ENCODE measurements around the gene RSPO4. TPM values are rescaled to one million over a fixed set of nuclear protein-coding genes. Genes with fewer than 3 reads are reported as not detected.

RSPO4 gene
- total and polyA plus RNA-seq, 2 of the 8 experiments (the other 6 are each of a cell fraction or from before 2014, with no cell fraction given), result 3.4 to 6.4 TPM

DNA sequence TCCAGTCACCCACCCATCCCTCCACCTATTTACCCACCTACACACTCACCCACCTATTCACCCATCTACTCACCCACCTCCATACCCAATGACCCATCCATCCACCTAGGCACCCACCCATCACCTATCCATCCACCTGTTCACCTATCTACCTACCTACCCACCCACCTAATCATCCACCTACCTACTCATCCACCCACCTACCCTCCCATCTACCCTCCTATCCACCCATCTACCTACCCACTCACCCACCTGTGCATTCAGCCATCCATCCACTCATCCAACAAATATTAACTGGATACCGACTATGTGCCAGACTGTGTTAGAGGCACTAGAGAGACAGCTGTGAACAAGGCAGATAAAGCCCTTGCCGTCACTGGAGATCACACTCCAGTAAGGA is 40.3 kb downstream of the RSPO4 start:
- CTCF ChIA-PET (ENCODE audit: partially characterized antibody), result interaction anchor here (0.6 to 2.8 kb wide), 7 partner anchors 11 to 143 kb away, joined by 3 to 13 read pairs (median 4); no protein-coding TSS in a partner anchor
- Histone ChIP-seq H3K18ac (ENCODE audit: extremely low read depth, low read length) (no peak overlapping the region), H3K23me2 (ENCODE audit: low read depth, low read length) (peaks cover 4% of the 10 kb centered on the region; the same call in 1 of the 2 replicates), H2BK5ac (ENCODE audit: low read depth, low read length) (no peak overlapping the region), H3K14ac (ENCODE audit: insufficient read length) (no peak overlapping the region), H3K9me3 (ENCODE audit: insufficient read depth in 2 of 2, low read depth in 1 of 2, low read length in 1 of 2) (no peaks in the 10 kb centered on the region), H4K5ac (ENCODE audit: insufficient read length, low read depth, low read length) (no peak overlapping the region), H2BK120ac (replicated peaks; ENCODE audit: low read depth, low read length) (no peak overlapping the region), H3K4me1 (replicated peaks in 1 of 4; ENCODE audit: control insufficient read depth in 3 of 4, insufficient read depth in 4 of 4, low read length in 3 of 4) (peaks cover 0 to 3% (median 0%) of the 10 kb centered on the region in 4 experiments; a peak in 1 of 7 replicates), H3K9ac (replicated peaks in 1 of 4; ENCODE audit: extremely low read depth in 1 of 4, low read depth in 3 of 4, low read length in 3 of 4) (no peak overlapping the region), H3K4me2 (ENCODE audit: insufficient read depth in 1 of 2, low read depth in 2 of 2, low read length in 2 of 2) (no peak overlapping the region), H4K91ac (replicated peaks; ENCODE audit: insufficient read length, low read length) (no peak overlapping the region), H4K8ac (ENCODE audit: extremely low read depth, insufficient read depth, low read length) (no peak overlapping the region), H3K27ac (ENCODE audit: low read depth, low read length) (no peak overlapping the region), H3K23ac (ENCODE audit: insufficient read length) (no peak overlapping the region), H2BK15ac (ENCODE audit: low read length) (no peak overlapping the region), H2AFZ (ENCODE audit: low read length) (no peak overlapping the region), H3K79me2 (ENCODE audit: control insufficient read depth in 1 of 2, insufficient read depth in 2 of 2, low read length in 2 of 2) (no peaks in the 10 kb centered on the region), H3K56ac (replicated peaks; ENCODE audit: insufficient read length, low read depth, low read length) (no peak overlapping the region), H3K36me3 (ENCODE audit: control insufficient read depth in 2 of 4, insufficient read depth in 4 of 4, low read length in 3 of 4) (no peaks in the 10 kb centered on the region), H4K20me1 (replicated peaks in 1 of 2; ENCODE audit: control insufficient read depth in 1 of 2, insufficient read depth in 2 of 2, low read length in 2 of 2) (peaks cover 0 to 2% of the 10 kb centered on the region in 2 experiments), H2BK20ac (ENCODE audit: low read length) (no peak overlapping the region), H2BK12ac (ENCODE audit: low read depth, low read length) (no peak overlapping the region), H3K4ac (replicated peaks; ENCODE audit: insufficient read length, low read depth, low read length) (no peak overlapping the region), H3K27me3 (replicated peaks in 1 of 4; ENCODE audit: control insufficient read depth in 3 of 4, extremely low read depth in 1 of 4, insufficient read depth in 3 of 4, low read length in 3 of 4) (no peaks in the 10 kb centered on the region), H3K4me3 (ENCODE audit: extremely low read depth in 1 of 4, insufficient read depth in 2 of 4, low read depth in 3 of 4, low read length in 4 of 4) (no peak overlapping the region), H3K79me1 (ENCODE audit: low read depth, low read length) (no peaks in the 10 kb centered on the region), H2AK5ac (ENCODE audit: low read depth, low read length) (no peak overlapping the region)
- FAIRE-seq (no peak), DNase-seq (ENCODE audit: low read depth in 1 of 2, low spot score in 2 of 2) (no peak)
- POLR2A ChIA-PET (ENCODE audit: partially characterized antibody), result no interaction called here
- TF ChIP-seq POLR2A (IDR thresholded peaks at IDR 0.05; ENCODE audit: control extremely low read depth in 1 of 2, low read depth in 2 of 2, low read length in 2 of 2) (no peak), GTF2F1 (IDR thresholded peaks at IDR 0.05; ENCODE audit: borderline replicate concordance, low read depth, low read length) (no peak), TAF1 (IDR thresholded peaks at IDR 0.05; ENCODE audit: low read depth, low read length) (no peak), NANOG (IDR thresholded peaks at IDR 0.05; ENCODE audit: insufficient read depth, low read depth, low read length, poor library complexity, severe bottlenecking) (no peak), KDM5A (IDR thresholded peaks at IDR 0.05; ENCODE audit: low read length) (no peak), CBX5 (IDR thresholded peaks at IDR 0.05; ENCODE audit: low read depth, low read length) (no peak), PHF8 (conservative IDR thresholded peaks at IDR 0.05; ENCODE audit: low read depth, low read length) (no peak), BACH1 (IDR thresholded peaks at IDR 0.05; ENCODE audit: low read length) (no peak), JUN (IDR thresholded peaks at IDR 0.05; ENCODE audit: low read depth, low read length) (no peak), JUND (IDR thresholded peaks at IDR 0.05; ENCODE audit: low read length) (no peak), SP1 (IDR thresholded peaks at IDR 0.05; ENCODE audit: low read depth, low read length) (no peak), KDM1A (IDR thresholded peaks at IDR 0.05; ENCODE audit: borderline replicate concordance, low read length) (no peak), ATF3 (IDR thresholded peaks at IDR 0.05; ENCODE audit: insufficient read depth, low read depth, low read length) (no peak), CREB1 (IDR thresholded peaks at IDR 0.05) (no peak), CBX8 (IDR thresholded peaks at IDR 0.05; ENCODE audit: borderline replicate concordance, low read depth, low read length) (no peak), SIX5 (IDR thresholded peaks at IDR 0.05; ENCODE audit: low read depth, low read length) (no peak)
- WGBS, 2 experiments (ENCODE audit: extremely low coverage in 1 of 2, insufficient coverage in 1 of 2, insufficient read length in 1 of 2, insufficient replicate concordance in 2 of 2, low coverage in 1 of 2, low lambda C conversion rate in 2 of 2, missing lambda C conversion rate in 1 of 2), result 73% methylated on average over 2 of the region's 2 CpGs; no CpG with 5 or more reads in 1 of the 2 experiments

Measured in H1 (cell line).